Hepatocyte (in vitro differentiated cells): ENCODE measurements around the gene SLC4A1AP.

Experiments used
- CTCF ChIP-seq: fragments of 200-600 bp; sonication (generic); IDR thresholded peaks from 2 replicates; pipeline ENCODE4 v1.5.1; 2016; ENCODE audit warnings: antibody characterized with exemption, mild to moderate bottlenecking; ENCODE audit not compliant: poor library complexity
- EZH2 ChIP-seq: fragments of 200-600 bp; sonication (generic); IDR thresholded peaks from 2 replicates; pipeline ENCODE4 v1.6.1; 2016; ENCODE audit warnings: antibody characterized with exemption, mild to moderate bottlenecking, borderline replicate concordance
- EZH2phosphoT487 ChIP-seq: fragments of 200-600 bp; sonication (generic); IDR thresholded peaks from one replicate; pipeline ENCODE4 v1.6.1; 2018; ENCODE audit warnings: antibody characterized with exemption, mild to moderate bottlenecking, low read depth, moderate library complexity; ENCODE audit not compliant: unreplicated experiment, severe bottlenecking

GRCh38 chr2:27655155-27655951 lies 8.3 kb upstream of the SLC4A1AP start:
- TF ChIP-seq CTCF (no peak), EZH2phosphoT487 (no peak), EZH2 (no peak)
